NCI-H2196 (cell line): Measurements from ENCODE around the gene YWHAG.
"Not testable (repeated sequence)": the region's sequence is repeated elsewhere in the genome, so short reads cannot be mapped to it uniquely, and the experiment has no call there.

Experiments
- DNase-seq: peaks from one replicate; lab custom pipeline; 2025; ENCODE audit not compliant: unreplicated experiment; lab: John Stamatoyannopoulos, UW

Gene YWHAG

GRCh38 chr7:76351372-76351771 is 7.4 kb downstream of the YWHAG start:
- DNase-seq = no peak

- DNase-seq = no peak
Observed at GRCh38 chr7:76349313-76349885, 9.4 kb downstream of the YWHAG start.

DNA sequence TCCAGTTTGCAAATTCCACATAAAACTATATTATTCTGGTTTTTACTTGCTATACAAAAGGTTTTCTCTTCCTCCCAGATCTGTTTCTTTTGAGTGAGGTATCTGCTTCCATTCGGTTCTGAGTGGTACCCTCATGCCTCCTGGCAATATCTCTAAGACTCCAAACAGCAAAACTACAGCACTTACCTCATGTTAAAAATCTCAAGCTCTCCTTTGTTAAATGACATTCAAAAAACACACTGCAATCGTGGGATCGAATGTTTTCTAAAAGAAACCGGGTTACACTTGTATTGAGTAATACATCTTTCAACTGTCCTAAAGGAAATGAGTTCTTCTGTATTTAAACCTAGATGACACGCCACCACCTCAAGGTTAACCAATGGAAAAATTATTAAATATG is 11.1 kb downstream of the YWHAG start:
- DNase-seq = no peak

DNA sequence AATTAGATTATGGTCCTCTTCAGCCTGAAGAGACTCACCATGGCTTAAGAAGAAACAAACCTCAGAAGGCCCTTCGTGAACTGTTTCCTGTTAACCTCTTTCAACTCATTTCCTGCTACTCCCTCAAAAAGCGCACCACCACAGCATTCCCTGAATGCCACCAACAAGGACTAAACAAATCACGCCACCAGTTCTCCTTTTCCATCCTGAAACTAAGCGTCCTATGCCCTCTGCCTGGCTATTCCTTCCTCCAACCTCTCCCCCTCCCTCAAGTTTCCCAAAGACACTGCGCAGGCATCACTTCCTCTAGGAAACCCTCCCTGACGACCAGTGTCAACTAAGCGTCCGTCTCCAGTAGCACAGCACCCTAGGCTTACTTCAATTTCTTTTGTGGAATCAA is 12.0 kb downstream of the YWHAG start:
- DNase-seq = no peak

DNA sequence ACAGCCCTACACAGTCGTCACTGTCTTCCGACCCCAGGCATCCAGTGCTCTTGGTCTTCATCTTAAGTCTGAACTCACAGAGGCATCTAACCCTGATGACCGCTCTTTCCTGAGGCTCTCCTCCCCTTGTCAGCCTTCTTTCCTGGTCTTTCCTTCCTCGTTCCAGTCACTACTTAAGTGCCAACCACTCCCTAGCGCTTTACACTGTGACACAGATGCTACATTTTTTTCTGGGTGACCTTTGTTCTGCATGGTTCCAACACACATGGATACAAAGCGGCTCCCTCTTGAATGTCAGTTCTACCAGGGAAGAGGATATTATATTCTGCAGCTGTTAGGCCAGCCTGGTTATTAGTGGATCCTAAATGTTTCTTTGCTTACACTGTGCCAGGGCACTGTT is 12.7 kb downstream of the YWHAG start:
- DNase-seq = peak; percentile 13

DNA sequence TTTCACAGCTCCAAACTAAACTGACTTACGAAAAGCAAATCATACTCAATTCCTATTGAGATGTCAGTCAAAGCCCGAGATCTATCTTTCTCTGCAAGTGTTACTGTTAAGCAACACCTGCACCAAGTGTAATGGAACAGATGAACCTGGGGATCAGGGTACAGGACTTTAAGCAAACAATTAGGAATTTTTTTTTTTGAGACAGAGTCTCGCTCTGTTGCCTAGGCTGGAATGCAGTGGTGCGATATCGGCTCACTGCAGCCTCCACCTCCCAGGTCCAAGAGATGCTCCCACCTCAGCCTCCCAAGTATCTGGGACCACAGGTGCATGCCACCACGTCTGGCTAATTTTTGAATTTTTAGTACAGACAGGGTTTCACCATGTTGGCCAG is 14.9 kb downstream of the YWHAG start:
- DNase-seq = no peak

DNA sequence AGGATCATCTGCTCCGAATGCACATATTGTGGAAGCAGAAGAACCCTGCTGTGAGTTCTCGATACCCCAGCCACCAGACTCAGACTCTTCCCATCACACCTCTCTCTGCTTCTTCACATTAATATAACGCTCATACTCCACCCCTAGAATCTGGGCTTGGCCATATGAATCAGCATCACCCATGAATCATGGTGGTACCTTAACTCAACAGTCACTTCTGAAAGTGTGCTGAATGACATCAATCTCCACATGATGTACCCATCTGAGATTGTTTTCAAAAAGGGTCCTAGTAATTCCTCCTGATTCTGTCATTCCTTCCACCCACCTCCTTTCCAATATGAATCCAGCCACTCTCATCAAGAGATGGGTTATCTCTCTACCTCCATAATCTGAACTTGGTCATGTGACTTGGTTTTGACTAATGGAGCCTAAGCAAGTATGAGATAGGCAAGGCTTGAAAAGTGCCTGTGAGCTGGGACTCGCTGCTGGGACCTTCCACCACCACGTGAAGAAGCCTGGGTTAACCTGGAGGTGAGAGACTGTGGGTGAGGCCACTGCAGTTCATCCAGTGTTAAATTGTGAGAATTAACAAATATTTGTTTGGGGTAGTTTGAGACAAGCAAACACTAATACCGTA is 15.4 kb downstream of the YWHAG start:
- no peak for DNase-seq

DNA sequence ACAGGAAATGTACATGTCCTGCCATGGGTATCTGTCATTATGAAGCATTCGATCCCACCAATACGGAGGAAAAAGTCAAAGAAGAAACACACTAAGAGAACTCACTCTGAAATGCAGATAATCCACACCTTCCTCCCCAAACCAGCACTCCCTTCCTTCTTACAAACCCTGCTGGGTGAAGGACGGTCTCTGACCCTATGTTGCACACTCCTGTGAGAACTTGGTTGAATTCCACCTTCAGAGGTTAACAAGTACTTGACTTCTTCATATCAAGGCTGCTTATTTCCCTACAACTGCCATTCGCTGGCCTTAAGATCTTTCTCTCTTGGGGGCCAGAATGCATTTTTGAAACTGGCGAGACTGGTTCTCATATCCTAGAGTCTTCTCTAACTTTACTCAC is 16.6 kb downstream of the YWHAG start:
- no peak for DNase-seq

DNA sequence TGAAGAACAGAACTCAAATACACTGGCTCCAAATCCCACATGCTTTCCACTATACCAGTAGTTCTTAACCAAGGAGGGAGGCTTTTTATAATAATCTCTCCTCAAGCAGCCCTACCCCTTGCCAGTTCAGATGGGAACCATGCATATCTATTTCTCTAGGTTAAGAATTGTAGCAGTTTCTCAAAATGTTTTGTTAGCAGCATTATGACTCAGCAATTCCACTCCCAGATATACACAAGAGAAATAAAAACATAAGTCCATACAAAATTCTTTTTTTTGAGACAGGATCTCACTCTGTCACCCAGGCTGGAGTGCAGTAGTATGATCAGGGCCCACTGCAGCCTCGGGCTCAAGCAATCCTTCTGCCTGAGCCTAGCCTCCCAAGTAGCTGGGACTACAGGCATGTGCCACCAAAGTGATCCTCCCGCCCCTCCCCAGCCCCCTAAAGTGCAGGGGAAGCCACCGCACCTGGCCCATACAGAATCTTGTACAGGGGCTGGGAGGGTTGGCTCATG is 18.1 kb downstream of the YWHAG start:
- DNase-seq = no peak

DNA sequence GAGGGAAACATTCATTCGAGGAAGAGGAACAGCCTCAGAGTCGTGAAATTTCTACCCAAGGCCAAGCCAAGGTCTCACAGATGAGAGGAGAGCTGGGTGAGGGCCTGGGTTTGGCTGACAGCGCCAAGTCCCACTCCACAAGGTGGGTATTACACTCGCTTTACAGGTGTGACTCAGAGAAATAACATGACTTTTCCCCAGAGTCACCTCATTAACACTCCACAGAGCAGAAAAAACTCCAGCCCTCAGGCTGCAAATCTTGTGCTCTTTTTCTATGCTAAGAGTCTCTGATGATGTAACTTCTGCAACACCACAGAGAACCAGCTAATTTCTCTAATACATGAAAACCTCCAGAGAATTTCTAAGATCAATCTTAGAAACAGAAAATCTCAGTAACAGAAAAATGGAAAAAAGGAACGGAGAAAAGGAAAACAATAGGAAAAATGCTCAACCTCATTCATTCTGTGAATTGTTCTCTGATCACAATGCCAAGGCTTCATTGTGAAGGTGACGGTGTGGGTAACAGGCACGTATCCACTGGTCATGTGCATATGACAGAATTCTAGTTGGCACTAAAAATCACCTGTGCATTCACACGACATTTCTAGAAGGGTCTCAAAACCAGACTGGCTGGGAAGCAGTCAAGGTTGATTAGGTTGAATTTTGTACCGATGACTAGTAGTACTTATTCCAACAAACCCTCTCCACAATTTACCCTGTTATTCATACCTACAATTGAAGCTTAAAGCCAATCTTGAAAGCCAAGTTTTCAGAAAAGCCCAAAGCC is 20.3 kb downstream of the YWHAG start:
- DNase-seq = no peak

- no peak for DNase-seq
Observed at GRCh38 chr7:76337147-76337546, 21.6 kb downstream of the YWHAG start.

GRCh38 chr7:76336094-76336493 is 22.7 kb downstream of the YWHAG start:
- no peak for DNase-seq

DNA sequence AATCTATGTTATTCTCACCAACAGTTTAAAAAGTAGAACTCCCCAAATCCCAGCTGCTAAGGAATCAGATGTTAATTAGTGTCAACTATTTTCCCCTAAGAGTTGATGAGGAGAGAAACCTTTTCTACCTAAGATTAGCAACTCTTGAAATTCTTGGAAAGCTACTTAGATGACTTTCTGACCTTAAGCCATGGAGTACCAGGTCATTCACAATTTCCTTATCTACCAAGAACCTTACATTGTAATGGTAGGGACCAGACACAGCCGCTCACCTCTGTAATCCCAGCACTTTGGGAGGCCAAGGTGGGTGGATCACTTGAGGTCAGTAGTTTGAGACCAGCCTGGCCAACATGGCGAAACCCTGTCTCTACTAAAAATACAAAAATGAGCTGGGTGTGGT is 23.4 kb downstream of the YWHAG start:
- not testable (repeated sequence) for DNase-seq

- DNase-seq = no peak
Observed at GRCh38 chr7:76334320-76334967, 24.3 kb downstream of the YWHAG start.

- DNase-seq = no peak
Observed at GRCh38 chr7:76333511-76334101, 25.2 kb downstream of the YWHAG start.

GRCh38 chr7:76332078-76332477 is 26.7 kb downstream of the YWHAG start:
- no peak for DNase-seq

GRCh38 chr7:76330673-76331072 is 28.1 kb downstream of the YWHAG start:
- no peak for DNase-seq

GRCh38 chr7:76330261-76330660 is 28.5 kb downstream of the YWHAG start:
- DNase-seq = no peak

DNA sequence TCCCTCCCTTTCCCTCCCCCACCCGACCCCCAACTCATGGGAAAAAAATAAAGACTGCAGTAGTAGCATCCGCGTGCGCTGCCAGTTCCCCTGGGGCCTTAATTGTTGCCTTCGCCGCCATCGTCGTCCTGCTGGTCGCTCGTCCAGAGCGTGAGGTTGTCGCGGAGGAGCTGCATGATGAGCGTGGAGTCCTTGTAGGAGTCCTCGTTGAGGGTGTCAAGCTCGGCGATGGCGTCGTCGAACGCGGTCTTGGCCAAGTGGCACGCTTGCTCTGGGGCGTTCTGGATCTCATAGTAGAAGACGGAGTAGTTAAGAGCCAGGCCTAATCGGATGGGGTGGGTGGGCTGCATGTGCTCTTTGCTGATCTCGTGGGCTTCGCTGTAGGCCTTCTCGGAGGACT is 29.3 kb downstream of the YWHAG start:
- DNase-seq = no peak

DNA sequence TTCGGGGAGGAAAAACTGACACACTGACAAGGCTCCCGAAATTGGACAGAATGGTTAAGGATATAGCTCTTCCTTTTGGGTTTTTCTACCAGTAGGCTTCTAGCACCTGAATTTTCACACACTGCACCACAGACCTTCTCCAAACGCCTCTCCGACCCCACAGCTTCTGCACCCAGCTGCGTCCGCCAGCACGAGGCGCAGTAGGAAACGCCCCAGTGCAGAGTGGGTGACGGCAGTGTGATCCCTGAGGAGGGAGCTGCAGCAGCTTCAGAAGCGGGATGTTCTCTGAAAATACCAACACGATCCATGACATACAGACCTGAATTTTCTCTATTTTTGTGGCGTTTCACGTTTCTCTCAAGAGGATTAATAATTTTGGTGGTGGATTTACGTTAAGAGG is 30.4 kb downstream of the YWHAG start:
- DNase-seq = no peak

DNA sequence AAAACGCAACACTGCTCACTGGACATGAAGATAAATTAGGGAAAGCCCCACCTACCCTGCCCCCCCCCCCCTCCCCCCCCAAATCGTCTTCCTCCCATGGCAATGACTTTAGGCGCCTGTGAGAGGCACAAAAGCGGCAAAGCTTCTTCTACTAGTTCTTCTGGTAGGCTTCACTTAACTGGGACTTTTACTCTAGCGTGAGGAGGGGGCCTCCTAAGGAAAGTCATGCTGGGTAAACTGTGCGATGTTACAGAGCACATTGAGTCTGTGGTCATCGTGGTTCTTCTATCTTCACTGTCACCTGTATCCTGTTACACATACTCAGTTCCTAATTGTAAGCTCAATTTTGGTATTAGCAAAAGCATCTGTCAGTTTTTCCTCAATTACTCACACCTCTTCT is 31.2 kb downstream of the YWHAG start:
- DNase-seq = no peak
